ENCODE measurements around the gene ZNF408.
"Not testable (repeated sequence)": the region's sequence is repeated elsewhere in the genome, so short reads cannot be mapped to it uniquely, and the experiment has no call there.

ZNF408 gene

GRCh38 chr11:46697723-46698122 is 3.1 kb upstream of the ZNF408 start:
- no peaks in the 10 kb centered on the region for H3K27me3 ChIP-seq
- TF ChIP-seq CTCF (IDR thresholded peaks at IDR 0.05): no peak
- H3K4me1 ChIP-seq (ENCODE audit: control insufficient read depth in 1 of 2, insufficient read depth in 1 of 2, low read depth in 1 of 2, low read length in 1 of 2): peaks cover 46 to 49% of the 10 kb centered on the region in 2 experiments
- peak overlapping the region; percentile 36 for H3K27ac ChIP-seq
- H3K9me3 ChIP-seq: no peaks in the 10 kb centered on the region
- H3K4me3 ChIP-seq (ENCODE audit: low read depth in 1 of 2, low read length in 1 of 2): no peak overlapping the region
- peaks cover 57% of the 10 kb centered on the region for H3K36me3 ChIP-seq

- Histone ChIP-seq H3K36me3 (peaks cover 56% of the 10 kb centered on the region), H3K27me3 (no peaks in the 10 kb centered on the region), H3K27ac (peak overlapping the region; percentile 92), H3K4me1 (ENCODE audit: control insufficient read depth in 1 of 2, insufficient read depth in 1 of 2, low read depth in 1 of 2, low read length in 1 of 2) (peaks cover 51 to 53% of the 10 kb centered on the region in 2 experiments), H3K4me3 (ENCODE audit: low read depth in 1 of 2, low read length in 1 of 2) (peak overlapping the region in 1 of 2 experiments; percentile 29), H3K9me3 (no peaks in the 10 kb centered on the region)
- no peak for TF ChIP-seq CTCF (IDR thresholded peaks at IDR 0.05)
Measured at GRCh38 chr11:46698597-46698996, 2.2 kb upstream of the ZNF408 start.

- Histone ChIP-seq H3K27ac (peak overlapping the region; percentile 92), H3K27me3 (no peaks in the 10 kb centered on the region), H3K4me1 (ENCODE audit: control insufficient read depth in 1 of 2, insufficient read depth in 1 of 2, low read depth in 1 of 2, low read length in 1 of 2) (peaks cover 51 to 53% of the 10 kb centered on the region in 2 experiments), H3K4me3 (ENCODE audit: low read depth in 1 of 2, low read length in 1 of 2) (peak overlapping the region; percentile 85 to 97), H3K36me3 (peaks cover 55% of the 10 kb centered on the region), H3K9me3 (no peaks in the 10 kb centered on the region)
- no peak for TF ChIP-seq CTCF (IDR thresholded peaks at IDR 0.05)
Measured at GRCh38 chr11:46701078-46701654, 335 bp downstream of the ZNF408 start.

- Histone ChIP-seq H3K4me1 (ENCODE audit: control insufficient read depth in 1 of 2, insufficient read depth in 1 of 2, low read depth in 1 of 2, low read length in 1 of 2) (peaks cover 22% of the 10 kb centered on the region in 2 experiments), H3K4me3 (ENCODE audit: low read depth in 1 of 2, low read length in 1 of 2) (no peak overlapping the region), H3K27me3 (no peaks in the 10 kb centered on the region), H3K27ac (no peak overlapping the region), H3K9me3 (no peaks in the 10 kb centered on the region), H3K36me3 (peaks cover 57% of the 10 kb centered on the region)
- TF ChIP-seq CTCF (IDR thresholded peaks at IDR 0.05): no peak
Measured at GRCh38 chr11:46705070-46705688, 4.3 kb downstream of the ZNF408 start.

- Histone ChIP-seq H3K36me3 (peaks cover 57% of the 10 kb centered on the region), H3K9me3 (no peaks in the 10 kb centered on the region), H3K27ac (no peak overlapping the region), H3K27me3 (no peaks in the 10 kb centered on the region), H3K4me3 (ENCODE audit: low read depth in 1 of 2, low read length in 1 of 2) (no peak overlapping the region), H3K4me1 (ENCODE audit: control insufficient read depth in 1 of 2, insufficient read depth in 1 of 2, low read depth in 1 of 2, low read length in 1 of 2) (peaks cover 11% of the 10 kb centered on the region in 2 experiments)
- no peak for TF ChIP-seq CTCF (IDR thresholded peaks at IDR 0.05)
Measured at GRCh38 chr11:46706886-46707285, 6.1 kb downstream of the ZNF408 start.

- not testable (repeated sequence) for H3K4me1 ChIP-seq (ENCODE audit: control insufficient read depth in 1 of 2, insufficient read depth in 1 of 2, low read depth in 1 of 2, low read length in 1 of 2); H3K9me3 ChIP-seq; H3K27ac ChIP-seq; H3K27me3 ChIP-seq; H3K4me3 ChIP-seq (ENCODE audit: low read depth in 1 of 2, low read length in 1 of 2)
- peaks cover 35% of the 10 kb centered on the region for H3K36me3 ChIP-seq
Measured at GRCh38 chr11:46709351-46709750, 8.5 kb downstream of the ZNF408 start.

Measured in neutrophil (primary cell).